Measurements from ENCODE around the gene SORCS3. TPM values are rescaled to one million over a fixed set of nuclear protein-coding genes. Genes with fewer than 3 reads are reported as not detected.

Gene SORCS3
- total RNA-seq, 1 experiment from 2014 or later, result not detected

DNA sequence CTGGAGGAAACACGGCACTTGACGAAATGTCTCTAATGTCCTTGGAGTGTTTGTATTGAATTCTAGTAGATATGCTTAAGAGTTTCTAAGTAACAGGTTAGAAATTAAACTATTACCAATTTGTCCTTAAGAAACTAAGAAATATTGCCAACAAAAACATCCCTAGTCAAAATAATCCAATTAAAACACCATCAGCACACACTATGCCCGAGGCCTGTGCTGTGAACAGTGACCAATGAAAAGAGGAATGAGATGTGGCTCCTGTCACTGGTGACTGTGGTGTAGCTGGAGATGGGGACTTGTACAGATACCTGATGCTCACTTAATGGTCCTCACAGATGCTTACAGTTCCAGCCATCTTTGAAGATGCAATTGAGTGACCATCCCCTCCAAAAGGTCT lies 651.1 kb downstream of the SORCS3 start:
- Histone ChIP-seq H3K4me3 (ENCODE audit: low read length) (no peak overlapping the region), H3K4me2 (ENCODE audit: low read depth, low read length, poor library complexity, severe bottlenecking) (no peak overlapping the region), H4K20me1 (ENCODE audit: insufficient read depth, low read depth, low read length) (no peaks in the 10 kb centered on the region), H3K9ac (ENCODE audit: low read length) (no peak overlapping the region), H3K27me3 (ENCODE audit: low read length) (no peaks in the 10 kb centered on the region), H3K27ac (ENCODE audit: low read length) (no peak overlapping the region), H3K36me3 (ENCODE audit: insufficient read depth, low read length) (no peaks in the 10 kb centered on the region), H3K9me3 (ENCODE audit: low read length) (peaks cover 14% of the 10 kb centered on the region), H3K9me2 (replicated peaks; ENCODE audit: insufficient read depth, low read length) (no peaks in the 10 kb centered on the region), H3K4me1 (ENCODE audit: low read length) (no peaks in the 10 kb centered on the region), H3K79me2 (ENCODE audit: low read length) (no peaks in the 10 kb centered on the region), H2AFZ (ENCODE audit: low read length) (no peak overlapping the region)
- DNase-seq, result no peak
